Mesothelial cell of epicardium (in vitro differentiated cells): ENCODE data around the gene HRG. TPM values are rescaled to one million over a fixed set of nuclear protein-coding genes. Genes with fewer than 3 reads are reported as not detected.

Experiments used
- DNase-seq, 2 experiments: peaks; one replicate each; pipeline ENCODE4 v3.0.0; 2021; ENCODE audit warnings: low spot score in 2 of 2; ENCODE audit not compliant: unreplicated experiment in 2 of 2
- H3K27ac Mint-ChIP-seq: 2 replicates; pipeline ENCODE4 v1.8.0; 2021; ENCODE audit warnings: mixed read lengths
- H3K27me3 Mint-ChIP-seq: 2 replicates; pipeline ENCODE4 v1.8.0; 2021; ENCODE audit warnings: low read depth, mixed read lengths
- H3K36me3 Mint-ChIP-seq: 2 replicates; pipeline ENCODE4 v1.8.0; 2021; ENCODE audit warnings: mixed read lengths
- H3K4me1 Mint-ChIP-seq: 2 replicates; pipeline ENCODE4 v1.8.0; 2021; ENCODE audit warnings: mixed read lengths
- H3K4me3 Mint-ChIP-seq: 2 replicates; pipeline ENCODE4 v1.8.0; 2021; ENCODE audit warnings: mild to moderate bottlenecking, moderate library complexity, mixed read lengths
- H3K9me3 Mint-ChIP-seq: 2 replicates; pipeline ENCODE4 v1.8.0; 2021; ENCODE audit warnings: mixed read lengths
- total RNA-seq: library from RNA; stranded (reverse); gene quantifications from 3 replicates; pipeline ENCODE4 v1.2.1, GENCODE V29; 2021
- TF ChIP-seq, protein P1 (sequence below): fragments of 200-600 bp; sonication (generic); IDR thresholded peaks from one replicate; pipeline ENCODE4 v1.5.0; 2021; ENCODE audit warnings: antibody characterized with exemption; ENCODE audit not compliant: unreplicated experiment

The HRG gene
- total RNA-seq, 1 donor from 2014 or later, result not detected

DNA sequence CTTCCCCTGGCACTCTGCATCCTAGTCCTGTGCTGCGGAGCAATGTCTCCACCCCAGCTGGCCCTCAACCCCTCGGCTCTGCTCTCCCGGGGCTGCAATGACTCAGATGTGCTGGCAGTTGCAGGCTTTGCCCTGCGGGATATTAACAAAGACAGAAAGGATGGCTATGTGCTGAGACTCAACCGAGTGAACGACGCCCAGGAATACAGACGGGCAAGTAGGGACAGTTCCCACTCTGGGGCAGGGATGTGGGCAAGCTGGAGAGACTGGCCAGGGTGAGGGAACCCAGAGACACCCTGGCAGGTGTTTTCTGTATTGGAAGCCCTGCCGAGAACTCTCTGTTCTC lies 25.4 kb upstream of the HRG start:
- H3K27ac Mint-ChIP-seq, result no peak overlapping the region
- H3K27me3 Mint-ChIP-seq, result peaks cover 51% of the 10 kb centered on the region
- H3K4me3 Mint-ChIP-seq, result no peak overlapping the region
- DNase-seq, result no peak
- TF ChIP-seq, protein P1, sequence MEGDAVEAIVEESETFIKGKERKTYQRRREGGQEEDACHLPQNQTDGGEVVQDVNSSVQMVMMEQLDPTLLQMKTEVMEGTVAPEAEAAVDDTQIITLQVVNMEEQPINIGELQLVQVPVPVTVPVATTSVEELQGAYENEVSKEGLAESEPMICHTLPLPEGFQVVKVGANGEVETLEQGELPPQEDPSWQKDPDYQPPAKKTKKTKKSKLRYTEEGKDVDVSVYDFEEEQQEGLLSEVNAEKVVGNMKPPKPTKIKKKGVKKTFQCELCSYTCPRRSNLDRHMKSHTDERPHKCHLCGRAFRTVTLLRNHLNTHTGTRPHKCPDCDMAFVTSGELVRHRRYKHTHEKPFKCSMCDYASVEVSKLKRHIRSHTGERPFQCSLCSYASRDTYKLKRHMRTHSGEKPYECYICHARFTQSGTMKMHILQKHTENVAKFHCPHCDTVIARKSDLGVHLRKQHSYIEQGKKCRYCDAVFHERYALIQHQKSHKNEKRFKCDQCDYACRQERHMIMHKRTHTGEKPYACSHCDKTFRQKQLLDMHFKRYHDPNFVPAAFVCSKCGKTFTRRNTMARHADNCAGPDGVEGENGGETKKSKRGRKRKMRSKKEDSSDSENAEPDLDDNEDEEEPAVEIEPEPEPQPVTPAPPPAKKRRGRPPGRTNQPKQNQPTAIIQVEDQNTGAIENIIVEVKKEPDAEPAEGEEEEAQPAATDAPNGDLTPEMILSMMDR, result no peak
- H3K36me3 Mint-ChIP-seq, result no peaks in the 10 kb centered on the region
- no peaks in the 10 kb centered on the region for H3K4me1 Mint-ChIP-seq
- H3K9me3 Mint-ChIP-seq, result no peaks in the 10 kb centered on the region

DNA sequence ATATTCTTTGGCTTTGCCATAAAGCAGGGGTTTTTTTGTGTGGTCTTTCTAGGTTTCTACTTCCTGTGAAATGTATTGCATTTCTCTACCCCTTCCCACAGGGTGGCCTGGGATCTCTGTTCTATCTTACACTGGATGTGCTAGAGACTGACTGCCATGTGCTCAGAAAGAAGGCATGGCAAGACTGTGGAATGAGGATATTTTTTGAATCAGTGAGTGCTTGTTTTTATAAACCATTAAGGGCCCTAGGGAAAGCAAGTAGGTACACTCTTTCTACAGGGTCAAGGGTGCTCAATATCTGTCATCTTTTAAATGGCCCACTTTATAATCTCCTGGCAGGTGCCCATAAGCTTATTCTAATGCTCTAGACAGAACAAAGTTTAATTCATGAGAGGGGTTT lies 24.9 kb upstream of the HRG start:
- Mint-ChIP-seq H3K9me3 (no peaks in the 10 kb centered on the region), H3K27ac (no peak overlapping the region), H3K4me3 (no peak overlapping the region), H3K4me1 (no peaks in the 10 kb centered on the region), H3K36me3 (no peaks in the 10 kb centered on the region), H3K27me3 (peaks cover 49% of the 10 kb centered on the region)
- TF ChIP-seq, protein P1, result no peak
- no peak for DNase-seq

DNA sequence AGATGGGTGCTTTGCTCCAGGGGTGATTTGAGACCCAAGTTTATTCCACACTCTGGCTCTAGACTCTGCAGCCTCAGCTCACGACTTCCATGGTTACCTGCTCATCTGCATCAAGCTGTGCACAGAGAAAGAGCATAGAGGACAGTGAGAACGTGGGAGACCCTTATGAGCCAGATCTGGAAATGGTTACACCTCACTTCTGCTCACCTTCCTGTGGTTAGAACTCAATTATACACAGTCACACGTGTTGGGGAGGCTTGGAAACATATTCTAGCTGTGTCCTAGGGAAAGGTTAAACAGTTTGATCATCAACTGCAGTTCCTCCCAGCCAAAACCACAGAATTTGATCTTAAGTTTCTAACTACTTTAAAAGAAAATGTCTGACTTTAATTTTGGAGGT lies 23.8 kb upstream of the HRG start:
- H3K36me3 Mint-ChIP-seq, result no peaks in the 10 kb centered on the region
- H3K4me3 Mint-ChIP-seq, result no peak overlapping the region
- no peak overlapping the region for H3K27ac Mint-ChIP-seq
- TF ChIP-seq, protein P1, result no peak
- peaks cover 48% of the 10 kb centered on the region for H3K27me3 Mint-ChIP-seq
- H3K9me3 Mint-ChIP-seq, result no peaks in the 10 kb centered on the region
- no peak for DNase-seq
- H3K4me1 Mint-ChIP-seq, result no peaks in the 10 kb centered on the region

DNA sequence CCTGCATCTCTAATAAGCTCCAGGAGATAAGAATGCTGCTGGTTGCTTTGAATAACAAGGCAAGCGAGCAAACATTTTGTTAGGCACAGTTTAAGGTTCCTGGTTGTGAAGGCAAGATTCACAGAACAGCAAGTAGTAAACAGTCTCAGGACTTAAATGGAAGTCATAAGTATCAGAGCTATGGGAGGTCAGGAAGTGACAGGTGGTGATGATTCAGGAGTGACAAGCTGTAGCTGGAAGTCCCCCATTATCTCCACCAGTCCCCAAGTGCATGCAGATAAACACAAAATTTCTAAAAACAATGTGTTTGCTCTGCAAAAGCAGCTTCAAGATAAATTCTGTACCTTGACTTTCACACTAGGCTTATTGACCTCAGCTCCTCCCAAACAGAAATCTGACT lies 22.3 kb upstream of the HRG start:
- DNase-seq, result no peak
- H3K27me3 Mint-ChIP-seq, result peaks cover 42% of the 10 kb centered on the region
- H3K4me3 Mint-ChIP-seq, result no peak overlapping the region
- H3K27ac Mint-ChIP-seq, result no peak overlapping the region
- no peaks in the 10 kb centered on the region for H3K4me1 Mint-ChIP-seq
- TF ChIP-seq, protein P1, result no peak
- peaks cover 4% of the 10 kb centered on the region for H3K9me3 Mint-ChIP-seq
- H3K36me3 Mint-ChIP-seq, result no peaks in the 10 kb centered on the region

DNA sequence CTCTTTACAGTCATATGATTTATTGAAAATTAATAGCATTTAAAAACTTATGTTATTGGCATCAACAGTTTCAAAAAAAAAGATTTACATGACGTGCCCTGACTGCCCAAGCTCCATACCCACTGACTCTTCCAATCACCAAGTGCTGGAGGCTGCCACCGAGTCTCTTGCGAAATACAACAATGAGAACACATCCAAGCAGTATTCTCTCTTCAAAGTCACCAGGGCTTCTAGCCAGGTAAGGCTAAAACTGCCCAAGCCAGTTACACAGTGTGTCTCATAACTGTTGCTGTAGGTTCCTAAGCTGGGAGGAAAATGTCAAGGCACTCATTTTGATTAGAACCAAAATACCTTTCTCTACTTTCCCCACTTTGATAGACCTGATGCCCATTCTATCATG lies 21.1 kb upstream of the HRG start:
- TF ChIP-seq, protein P1, result no peak
- no peak for DNase-seq
- H3K9me3 Mint-ChIP-seq, result peaks cover 4% of the 10 kb centered on the region
- no peaks in the 10 kb centered on the region for H3K4me1 Mint-ChIP-seq
- H3K27me3 Mint-ChIP-seq, result peaks cover 41% of the 10 kb centered on the region
- H3K36me3 Mint-ChIP-seq, result no peaks in the 10 kb centered on the region
- H3K27ac Mint-ChIP-seq, result no peak overlapping the region
- H3K4me3 Mint-ChIP-seq, result no peak overlapping the region

DNA sequence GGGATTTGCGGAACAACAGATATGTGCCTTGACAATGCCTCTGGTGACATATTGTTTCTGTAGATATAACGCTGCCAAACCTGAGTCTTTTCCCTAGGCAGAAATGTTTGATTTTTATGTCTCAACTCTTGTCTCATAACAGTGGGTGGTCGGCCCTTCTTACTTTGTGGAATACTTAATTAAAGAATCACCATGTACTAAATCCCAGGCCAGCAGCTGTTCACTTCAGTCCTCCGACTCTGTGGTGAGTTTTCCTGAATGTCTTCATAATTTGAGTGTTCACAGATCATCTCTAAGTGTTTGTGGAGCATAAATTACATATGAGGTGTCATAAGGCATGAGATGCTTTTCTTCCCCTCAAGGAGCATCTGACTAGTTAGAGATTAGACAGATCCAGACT lies 19.7 kb upstream of the HRG start:
- peaks cover 42% of the 10 kb centered on the region for H3K27me3 Mint-ChIP-seq

More for the DNA sequence above, 19.7 kb upstream of the HRG start:
- H3K27ac Mint-ChIP-seq, result no peak overlapping the region
- H3K36me3 Mint-ChIP-seq, result no peaks in the 10 kb centered on the region
- H3K4me3 Mint-ChIP-seq, result no peak overlapping the region
- TF ChIP-seq, protein P1, result no peak
- peaks cover 4% of the 10 kb centered on the region for H3K9me3 Mint-ChIP-seq
- DNase-seq, result no peak
- no peaks in the 10 kb centered on the region for H3K4me1 Mint-ChIP-seq
